ENCODE results near the gene HIVEP3. TPM values are rescaled to one million over a fixed set of nuclear protein-coding genes. Genes with fewer than 3 reads are reported as not detected.

Gene HIVEP3
- total RNA-seq, 1 donor from 2014 or later = 5.7 TPM

DNA sequence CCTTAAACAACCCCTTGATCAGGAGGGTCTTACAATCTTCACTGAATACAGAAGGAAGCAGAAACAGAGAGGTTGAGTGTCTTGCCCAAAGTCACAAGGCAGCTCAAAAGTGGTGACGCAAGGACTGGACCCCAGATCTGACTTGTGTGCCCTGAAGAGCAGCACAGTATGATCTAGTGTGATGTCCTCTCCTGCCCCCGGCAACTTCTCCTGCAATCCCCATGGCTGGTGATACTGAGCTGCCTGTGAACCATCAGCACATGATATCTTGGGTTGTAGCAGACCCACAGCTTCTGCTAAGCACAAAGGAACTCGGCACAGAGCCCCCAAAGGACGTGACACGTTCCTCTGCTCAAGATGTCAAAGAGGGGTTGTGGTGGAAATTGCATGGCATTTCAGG is 383.0 kb downstream of the HIVEP3 start:
- no peaks in the 10 kb centered on the region for H3K27me3 ChIP-seq (ENCODE audit: low read depth)
- H3K27ac ChIP-seq (replicated peaks) = peak overlapping the region; percentile 85
- no peak overlapping the region for H3K4me3 ChIP-seq
- peaks cover 46% of the 10 kb centered on the region for H3K4me1 ChIP-seq
- H3K36me3 ChIP-seq = no peaks in the 10 kb centered on the region
- intact Hi-C loops (cut with micrococcal nuclease) = no loop called here
- TF ChIP-seq, protein P1, sequence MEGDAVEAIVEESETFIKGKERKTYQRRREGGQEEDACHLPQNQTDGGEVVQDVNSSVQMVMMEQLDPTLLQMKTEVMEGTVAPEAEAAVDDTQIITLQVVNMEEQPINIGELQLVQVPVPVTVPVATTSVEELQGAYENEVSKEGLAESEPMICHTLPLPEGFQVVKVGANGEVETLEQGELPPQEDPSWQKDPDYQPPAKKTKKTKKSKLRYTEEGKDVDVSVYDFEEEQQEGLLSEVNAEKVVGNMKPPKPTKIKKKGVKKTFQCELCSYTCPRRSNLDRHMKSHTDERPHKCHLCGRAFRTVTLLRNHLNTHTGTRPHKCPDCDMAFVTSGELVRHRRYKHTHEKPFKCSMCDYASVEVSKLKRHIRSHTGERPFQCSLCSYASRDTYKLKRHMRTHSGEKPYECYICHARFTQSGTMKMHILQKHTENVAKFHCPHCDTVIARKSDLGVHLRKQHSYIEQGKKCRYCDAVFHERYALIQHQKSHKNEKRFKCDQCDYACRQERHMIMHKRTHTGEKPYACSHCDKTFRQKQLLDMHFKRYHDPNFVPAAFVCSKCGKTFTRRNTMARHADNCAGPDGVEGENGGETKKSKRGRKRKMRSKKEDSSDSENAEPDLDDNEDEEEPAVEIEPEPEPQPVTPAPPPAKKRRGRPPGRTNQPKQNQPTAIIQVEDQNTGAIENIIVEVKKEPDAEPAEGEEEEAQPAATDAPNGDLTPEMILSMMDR (IDR thresholded peaks at IDR 0.05; ENCODE audit: borderline replicate concordance) = no peak
- H3K9me3 ChIP-seq (replicated peaks) = no peaks in the 10 kb centered on the region
- no peak for DNase-seq

DNA sequence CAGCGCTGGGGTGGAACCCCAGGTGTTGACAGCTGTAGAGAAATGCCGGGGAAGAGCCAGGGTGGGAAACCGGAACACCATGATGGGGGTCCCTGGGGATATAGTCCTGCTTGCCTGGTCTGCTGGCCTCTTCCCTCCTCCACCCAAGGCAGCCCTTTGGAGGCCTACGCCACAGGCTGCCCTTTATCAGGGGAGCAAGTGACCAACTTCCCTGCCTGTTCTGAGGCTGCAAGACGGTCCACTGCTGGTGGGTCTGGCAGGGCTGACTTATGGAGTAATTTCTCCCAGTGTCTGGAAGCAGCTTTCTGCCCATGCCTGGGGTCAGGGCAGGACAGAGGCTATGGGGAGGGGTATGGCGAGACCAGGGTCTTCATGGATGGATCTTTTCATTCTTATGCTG is 383.4 kb downstream of the HIVEP3 start:
- H3K4me1 ChIP-seq = peaks cover 44% of the 10 kb centered on the region
- TF ChIP-seq, protein P1 (IDR thresholded peaks at IDR 0.05; ENCODE audit: borderline replicate concordance) = no peak
- intact Hi-C loops (cut with micrococcal nuclease) = no loop called here
- H3K36me3 ChIP-seq = no peaks in the 10 kb centered on the region
- no peak for DNase-seq
- no peaks in the 10 kb centered on the region for H3K27me3 ChIP-seq (ENCODE audit: low read depth)
- H3K9me3 ChIP-seq (replicated peaks) = no peaks in the 10 kb centered on the region
- H3K27ac ChIP-seq (replicated peaks) = no peak overlapping the region
- no peak overlapping the region for H3K4me3 ChIP-seq

DNA sequence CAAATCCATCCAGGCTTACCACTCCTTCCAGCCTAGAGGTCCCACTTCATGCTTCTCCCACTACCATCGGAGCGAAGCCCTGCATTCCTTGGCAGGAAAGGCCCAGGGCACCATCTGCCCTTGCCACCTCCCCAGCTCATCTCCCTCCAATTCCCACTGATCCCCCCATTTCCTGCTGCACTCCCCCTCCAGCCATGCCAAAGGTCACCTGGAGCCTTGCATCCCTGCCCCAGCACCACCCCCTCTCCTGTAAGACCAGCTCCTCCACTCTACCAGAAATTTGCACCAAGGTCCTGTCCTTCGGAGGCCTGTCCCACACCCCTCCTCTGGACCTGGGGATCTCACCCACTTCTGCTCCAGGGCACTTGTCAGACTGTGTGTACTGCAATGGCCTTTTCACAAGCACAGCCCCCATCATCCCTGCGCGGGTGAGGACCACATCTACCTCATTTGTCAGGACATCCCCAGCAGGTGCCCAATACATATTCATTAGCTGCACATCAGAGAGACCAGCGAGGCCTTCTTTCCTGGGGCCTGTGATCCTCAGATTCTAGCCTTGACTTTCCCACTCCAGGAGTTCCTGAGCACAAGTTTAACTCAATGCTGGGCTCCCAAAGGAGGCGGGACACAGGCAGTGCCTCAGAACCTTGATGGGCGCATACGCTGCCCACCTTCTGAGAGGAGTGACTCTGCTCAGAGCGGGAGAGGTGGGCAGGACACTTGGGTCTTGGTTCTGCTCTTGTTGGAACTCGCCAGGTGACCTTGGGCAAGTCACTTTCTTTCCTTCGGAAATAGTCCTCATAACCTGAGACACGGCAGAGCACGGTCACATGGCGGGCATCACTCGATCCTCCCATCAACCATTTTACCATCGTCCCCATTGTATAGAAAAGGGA is 384.3 kb downstream of the HIVEP3 start:
- intact Hi-C loops (cut with micrococcal nuclease) = no loop called here
- Histone ChIP-seq H3K27ac (replicated peaks) (no peak overlapping the region), H3K9me3 (replicated peaks) (no peaks in the 10 kb centered on the region), H3K4me1 (peaks cover 44% of the 10 kb centered on the region), H3K4me3 (no peak overlapping the region), H3K36me3 (no peaks in the 10 kb centered on the region), H3K27me3 (ENCODE audit: low read depth) (no peaks in the 10 kb centered on the region)
- DNase-seq = no peak
- TF ChIP-seq, protein P1 (IDR thresholded peaks at IDR 0.05; ENCODE audit: borderline replicate concordance) = no peak

DNA sequence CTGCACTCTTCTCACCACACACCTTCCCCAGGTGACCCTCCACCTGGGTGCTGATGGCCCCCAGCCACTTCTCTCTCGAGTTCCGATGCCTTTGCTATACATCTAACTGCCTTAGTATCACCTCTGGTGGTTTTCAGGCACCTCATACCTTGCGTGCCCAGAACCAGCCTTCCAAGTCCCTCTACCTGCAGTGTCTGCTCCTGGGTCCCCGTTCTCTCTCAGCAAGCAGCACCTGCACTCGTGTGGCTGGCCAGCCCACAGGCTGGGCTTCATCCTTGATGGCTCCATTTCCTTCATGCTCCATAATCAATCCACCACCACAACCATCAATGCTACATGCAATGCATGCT is 385.0 kb downstream of the HIVEP3 start:
- H3K36me3 ChIP-seq = no peaks in the 10 kb centered on the region
- intact Hi-C loops (cut with micrococcal nuclease) = no loop called here
- no peaks in the 10 kb centered on the region for H3K27me3 ChIP-seq (ENCODE audit: low read depth)
- TF ChIP-seq, protein P1 (IDR thresholded peaks at IDR 0.05; ENCODE audit: borderline replicate concordance) = no peak
- H3K4me3 ChIP-seq = no peak overlapping the region
- peaks cover 40% of the 10 kb centered on the region for H3K4me1 ChIP-seq
- DNase-seq = no peak
- no peaks in the 10 kb centered on the region for H3K9me3 ChIP-seq (replicated peaks)
- H3K27ac ChIP-seq (replicated peaks) = no peak overlapping the region

DNA sequence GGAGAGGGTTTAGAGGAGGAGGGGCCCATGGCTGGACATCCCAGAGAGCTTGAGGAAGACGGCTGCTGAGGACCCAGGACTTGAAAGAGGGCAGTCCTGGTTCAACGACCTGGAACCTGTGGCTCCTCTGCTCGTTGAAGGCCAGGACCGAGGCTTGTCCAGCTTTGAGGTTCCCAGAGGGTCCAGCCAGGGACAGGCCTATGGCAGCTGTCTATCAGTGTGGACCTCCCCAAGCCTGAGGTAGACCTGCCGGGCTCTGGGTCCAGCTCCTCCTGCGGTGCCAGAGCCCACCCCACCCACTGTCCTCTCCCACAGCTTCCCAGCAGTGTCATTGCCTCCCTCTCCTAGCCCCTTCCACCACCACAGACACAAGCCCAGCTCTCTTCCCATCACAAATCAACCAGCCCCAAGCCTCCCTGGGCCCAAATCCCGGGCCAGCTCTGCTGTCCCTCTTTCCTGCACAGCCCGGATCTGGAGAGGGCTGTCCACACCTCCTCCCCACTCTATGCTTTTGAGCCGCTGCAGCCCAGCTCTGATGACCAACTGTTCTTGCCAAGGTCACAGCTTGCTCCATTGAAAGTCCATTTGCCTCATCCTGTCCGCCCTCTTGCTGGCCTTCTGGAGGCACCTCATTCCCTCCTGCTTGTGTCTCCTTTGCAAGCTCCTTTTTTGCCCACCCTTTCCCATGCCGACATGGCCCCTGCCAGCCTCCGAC is 385.5 kb downstream of the HIVEP3 start:
- Histone ChIP-seq H3K36me3 (no peaks in the 10 kb centered on the region), H3K27me3 (ENCODE audit: low read depth) (no peaks in the 10 kb centered on the region), H3K4me1 (peaks cover 35% of the 10 kb centered on the region), H3K9me3 (replicated peaks) (no peaks in the 10 kb centered on the region), H3K27ac (replicated peaks) (no peak overlapping the region), H3K4me3 (no peak overlapping the region)
- DNase-seq = no peak
- intact Hi-C loops (cut with micrococcal nuclease) = no loop called here
- TF ChIP-seq, protein P1 (IDR thresholded peaks at IDR 0.05; ENCODE audit: borderline replicate concordance) = no peak

Measured in left ventricle myocardium inferior (tissue), 1 donor.